Lower leg skin (tissue), 4 donors: ENCODE results near the gene KLK1. TPM values are rescaled to one million over a fixed set of nuclear protein-coding genes. Genes with fewer than 3 reads are reported as not detected.
A peak's percentile ranks its signal among the peaks of the same experiment; 100 is the strongest.

Experiments used
- DNase-seq, 2 donors: peaks; one replicate each; pipeline ENCODE4 v3.0.0-alpha.2; 2019; ENCODE audit warnings: low spot score in 2 of 2
- H3K4me3 ChIP-seq: fragments of 200-600 bp; sonication (generic); 2 replicates; pipeline ENCODE4 v1.5.1; 2017; ENCODE audit warnings: mild to moderate bottlenecking, low read depth; ENCODE audit not compliant: poor library complexity, severe bottlenecking
- POLR2A ChIP-seq, 2 donors: fragments of 450-650 bp; IDR thresholded peaks; one replicate each; pipeline ENCODE4 v1.6.1; 2016 to 2017; ENCODE audit warnings: antibody characterized with exemption in 2 of 2, mild to moderate bottlenecking in 1 of 2, moderate library complexity in 1 of 2
- WGBS, 2 donors: methylation state at CpG; one replicate each; pipeline ENCODE4 v1.1.5; 2018; 5-methylcytosine and 5-hydroxymethylcytosine counted together
- intact Hi-C: fragments of 100-400 bp; cut with DNase I; formaldehyde crosslinking; loops from one replicate; pipeline ENCODE4 v1.15.0; 2023; ENCODE audit warnings: low total_unique reads
- total RNA-seq, 4 donors: library from RNA; depleted of rRNA; stranded (reverse); fragments of >200 nt; gene quantifications; one replicate each; pipeline ENCODE4 v1.1.0, GENCODE V29; 2016
- TF ChIP-seq, protein P1 (sequence below), 3 donors: fragments of 450-650 bp; IDR thresholded peaks; one replicate each; pipeline ENCODE4 v1.5.1; 2016; ENCODE audit warnings: antibody characterized with exemption in 3 of 3, mild to moderate bottlenecking in 3 of 3, moderate library complexity in 2 of 3

KLK1 gene
- total RNA-seq, result 10 to 100 TPM; 35.9 to 49.9 (median 46.6) TPM

DNA sequence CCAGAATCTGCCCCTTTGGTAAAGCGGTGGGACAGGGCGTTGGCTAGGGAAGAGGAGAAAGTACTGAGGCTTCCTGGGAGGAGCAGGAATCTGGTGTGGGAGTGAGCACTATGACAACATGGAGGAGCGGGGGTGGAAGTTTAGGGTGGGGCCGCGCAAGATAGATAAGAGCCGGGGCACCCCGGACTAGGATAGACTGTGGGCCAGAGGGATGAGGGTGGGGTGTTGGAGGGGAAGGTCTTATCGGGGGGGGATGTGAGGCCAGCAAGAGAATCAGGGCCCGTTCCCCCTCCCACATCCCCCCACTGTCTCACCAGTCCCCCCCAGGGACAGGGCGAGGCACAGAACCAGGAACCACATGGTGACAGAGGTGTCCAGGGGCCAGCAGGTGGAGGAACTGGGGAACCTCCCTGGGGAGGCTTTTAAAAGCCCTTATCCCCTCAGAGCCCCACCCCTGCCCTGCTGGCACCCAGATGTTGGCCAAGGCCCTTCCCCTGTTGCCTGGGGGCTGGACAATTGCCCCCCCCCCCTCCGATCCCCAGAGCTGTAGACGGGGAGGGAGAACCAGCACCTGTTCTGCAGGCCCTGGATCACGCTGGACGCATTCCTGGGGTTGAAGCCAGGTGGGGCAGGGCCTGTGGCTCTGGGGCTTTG, at the start of gene KLK1:
KLK1 (minus strand) TSS at position 399 of the 654 bp plus-strand sequence; CDS start at position 360, 39 bp downstream.
- peak in 1 of 2 donors; percentile 81 for DNase-seq

DNA sequence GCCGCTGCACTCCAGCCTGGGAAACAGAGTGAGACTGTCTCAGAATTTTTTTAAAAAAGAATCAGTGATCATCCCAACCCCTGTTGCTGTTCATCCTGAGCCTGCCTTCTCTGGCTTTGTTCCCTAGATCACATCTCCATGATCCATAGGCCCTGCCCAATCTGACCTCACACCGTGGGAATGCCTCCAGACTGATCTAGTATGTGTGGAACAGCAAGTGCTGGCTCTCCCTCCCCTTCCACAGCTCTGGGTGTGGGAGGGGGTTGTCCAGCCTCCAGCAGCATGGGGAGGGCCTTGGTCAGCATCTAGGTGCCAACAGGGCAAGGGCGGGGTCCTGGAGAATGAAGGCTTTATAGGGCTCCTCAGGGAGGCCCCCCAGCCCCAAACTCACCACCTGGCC, 49.5 kb upstream of the KLK1 start, which contains the start of gene KLK2:
KLK2 (plus strand) TSS at position 384 of the 400 bp plus-strand sequence. CDS start 35 bp downstream, outside the sequence.
- DNase-seq, result no peak
- H3K4me3 ChIP-seq, result no peak within 1 kb of the TSS
- intact Hi-C loops, result loop anchor here (5.0 kb wide), 1 partner anchor 276 kb away; no protein-coding TSS in a partner anchor
- no peak for TF ChIP-seq POLR2A (IDR thresholded peaks at IDR 0.05)
- TF ChIP-seq, protein P1, sequence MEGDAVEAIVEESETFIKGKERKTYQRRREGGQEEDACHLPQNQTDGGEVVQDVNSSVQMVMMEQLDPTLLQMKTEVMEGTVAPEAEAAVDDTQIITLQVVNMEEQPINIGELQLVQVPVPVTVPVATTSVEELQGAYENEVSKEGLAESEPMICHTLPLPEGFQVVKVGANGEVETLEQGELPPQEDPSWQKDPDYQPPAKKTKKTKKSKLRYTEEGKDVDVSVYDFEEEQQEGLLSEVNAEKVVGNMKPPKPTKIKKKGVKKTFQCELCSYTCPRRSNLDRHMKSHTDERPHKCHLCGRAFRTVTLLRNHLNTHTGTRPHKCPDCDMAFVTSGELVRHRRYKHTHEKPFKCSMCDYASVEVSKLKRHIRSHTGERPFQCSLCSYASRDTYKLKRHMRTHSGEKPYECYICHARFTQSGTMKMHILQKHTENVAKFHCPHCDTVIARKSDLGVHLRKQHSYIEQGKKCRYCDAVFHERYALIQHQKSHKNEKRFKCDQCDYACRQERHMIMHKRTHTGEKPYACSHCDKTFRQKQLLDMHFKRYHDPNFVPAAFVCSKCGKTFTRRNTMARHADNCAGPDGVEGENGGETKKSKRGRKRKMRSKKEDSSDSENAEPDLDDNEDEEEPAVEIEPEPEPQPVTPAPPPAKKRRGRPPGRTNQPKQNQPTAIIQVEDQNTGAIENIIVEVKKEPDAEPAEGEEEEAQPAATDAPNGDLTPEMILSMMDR (IDR thresholded peaks at IDR 0.05), result no peak
- WGBS, 2 donors, result 58 to 70% methylated on average over 2 to 3 of the region's 3 CpGs

More for the DNA sequence above, at the start of gene KLK1:
- no peak within 1 kb of the TSS for H3K4me3 ChIP-seq
- TF ChIP-seq, protein P1 (IDR thresholded peaks at IDR 0.05), result no peak
- TF ChIP-seq POLR2A (IDR thresholded peaks at IDR 0.05), result no peak
- intact Hi-C loops, result no loop called here
- WGBS, 2 donors, result 40 to 49% methylated on average over 14 of the region's 14 CpGs

DNA sequence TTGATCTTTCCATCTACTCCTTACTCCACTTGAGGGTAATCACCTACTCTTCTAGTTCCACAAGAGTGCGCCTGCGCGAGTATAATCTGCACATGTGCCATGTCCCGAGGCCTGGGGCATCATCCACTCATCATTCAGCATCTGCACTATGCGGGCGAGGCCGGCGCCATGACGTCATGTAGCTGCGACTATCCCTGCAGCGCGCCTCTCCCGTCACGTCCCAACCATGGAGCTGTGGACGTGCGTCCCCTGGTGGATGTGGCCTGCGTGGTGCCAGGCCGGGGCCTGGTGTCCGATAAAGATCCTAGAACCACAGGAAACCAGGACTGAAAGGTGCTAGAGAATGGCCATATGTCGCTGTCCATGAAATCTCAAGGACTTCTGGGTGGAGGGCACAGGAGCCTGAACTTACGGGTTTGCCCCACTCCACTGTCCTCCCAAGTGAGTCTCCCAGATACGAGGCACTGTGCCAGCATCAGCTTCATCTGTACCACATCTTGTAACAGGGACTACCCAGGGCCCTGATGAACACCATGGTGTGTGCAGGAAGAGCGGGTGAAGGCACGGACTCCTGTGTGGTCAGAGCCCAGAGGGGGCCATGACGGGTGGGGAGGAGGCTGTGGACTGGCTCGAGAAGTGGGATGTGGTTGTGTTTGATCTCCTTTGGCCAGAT, 47.0 kb upstream of the KLK1 start:
- TF ChIP-seq, protein P1 (IDR thresholded peaks at IDR 0.05), result no peak
- no peak for TF ChIP-seq POLR2A (IDR thresholded peaks at IDR 0.05)
- DNase-seq, result no peak
- intact Hi-C loops, result loop anchor here (5.0 kb wide), 1 partner anchor 273 kb away; no protein-coding TSS in a partner anchor
- WGBS, 2 donors, result 56 to 65% methylated on average over 25 to 26 of the region's 26 CpGs
- no peak overlapping the region for H3K4me3 ChIP-seq

DNA sequence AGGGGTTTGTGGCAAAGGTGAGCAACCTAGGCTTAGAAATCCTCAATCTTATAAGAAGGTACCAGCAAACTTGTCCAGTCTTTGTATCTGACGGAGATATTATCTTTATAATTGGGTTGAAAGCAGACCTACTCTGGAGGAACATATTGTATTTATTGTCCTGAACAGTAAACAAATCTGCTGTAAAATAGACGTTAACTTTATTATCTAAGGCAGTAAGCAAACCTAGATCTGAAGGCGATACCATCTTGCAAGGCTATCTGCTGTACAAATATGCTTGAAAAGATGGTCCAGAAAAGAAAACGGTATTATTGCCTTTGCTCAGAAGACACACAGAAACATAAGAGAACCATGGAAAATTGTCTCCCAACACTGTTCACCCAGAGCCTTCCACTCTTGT, 45.9 kb upstream of the KLK1 start:
- TF ChIP-seq, protein P1 (IDR thresholded peaks at IDR 0.05), result no peak
- TF ChIP-seq POLR2A (IDR thresholded peaks at IDR 0.05), result no peak
- DNase-seq, result no peak
- WGBS, 2 donors, result 84 to 86% methylated on average over 4 of the region's 4 CpGs
- intact Hi-C loops, result no loop called here
- no peak overlapping the region for H3K4me3 ChIP-seq

DNA sequence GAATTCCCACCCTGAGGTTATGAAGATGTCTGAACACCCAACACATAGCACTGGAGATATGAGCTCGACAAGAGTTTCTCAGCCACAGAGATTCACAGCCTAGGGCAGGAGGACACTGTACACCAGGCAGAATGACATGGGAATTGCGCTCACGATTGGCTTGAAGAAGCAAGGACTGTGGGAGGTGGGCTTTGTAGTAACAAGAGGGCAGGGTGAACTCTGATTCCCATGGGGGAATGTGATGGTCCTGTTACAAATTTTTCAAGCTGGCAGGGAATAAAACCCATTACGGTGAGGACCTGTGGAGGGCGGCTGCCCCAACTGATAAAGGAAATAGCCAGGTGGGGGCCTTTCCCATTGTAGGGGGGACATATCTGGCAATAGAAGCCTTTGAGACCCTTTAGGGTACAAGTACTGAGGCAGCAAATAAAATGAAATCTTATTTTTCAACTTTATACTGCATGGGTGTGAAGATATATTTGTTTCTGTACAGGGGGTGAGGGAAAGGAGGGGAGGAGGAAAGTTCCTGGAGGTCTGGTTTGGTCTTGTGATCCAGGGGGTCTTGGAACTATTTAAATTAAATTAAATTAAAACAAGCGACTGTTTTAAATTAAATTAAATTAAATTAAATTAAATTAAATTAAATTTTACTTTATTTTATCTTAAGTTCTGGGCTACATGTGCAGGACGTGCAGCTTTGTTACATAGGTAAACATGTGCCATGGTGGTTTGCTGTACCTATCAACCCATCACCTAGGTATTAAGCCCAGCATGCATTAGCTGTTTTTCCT, 38.1 kb upstream of the KLK1 start:
- H3K4me3 ChIP-seq, result no peak overlapping the region
- TF ChIP-seq, protein P1 (IDR thresholded peaks at IDR 0.05), result no peak
- intact Hi-C loops, result no loop called here
- 64 to 76% methylated on average over 7 of the region's 7 CpGs for WGBS, 2 donors
- DNase-seq, result no peak
